ENCODE results near the gene GATA2. TPM values are rescaled to one million over a fixed set of nuclear protein-coding genes. Genes with fewer than 3 reads are reported as not detected.

The GATA2 gene
- total RNA-seq, 2 donors from 2014 or later = 181 to 275 TPM

DNA sequence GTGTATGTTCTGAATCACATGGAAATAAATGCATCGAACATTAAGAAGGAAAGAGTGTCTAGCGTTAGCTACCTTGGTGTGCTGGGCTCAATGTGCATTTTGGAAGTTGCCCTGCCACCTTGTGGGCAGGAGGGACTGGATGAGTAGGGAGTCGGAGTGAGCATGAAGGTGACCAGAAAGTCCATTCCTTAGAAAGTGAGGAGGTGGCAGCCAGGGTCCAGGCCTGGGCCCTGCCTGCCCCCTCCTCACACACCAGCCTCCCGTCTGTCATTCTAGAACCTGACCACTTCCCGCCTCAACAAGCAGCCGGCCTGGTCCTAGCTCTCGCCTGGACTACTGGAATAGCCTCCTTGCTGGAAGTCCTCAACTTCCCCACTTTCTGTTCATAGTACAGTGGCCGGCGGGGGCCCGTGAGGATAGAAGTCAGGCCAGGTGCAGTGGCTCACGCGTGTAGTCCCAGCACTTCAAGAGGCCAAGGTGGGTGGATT, 10.2 kb upstream of the GATA2 start:
- no peak overlapping the region for H3K27ac ChIP-seq

DNA sequence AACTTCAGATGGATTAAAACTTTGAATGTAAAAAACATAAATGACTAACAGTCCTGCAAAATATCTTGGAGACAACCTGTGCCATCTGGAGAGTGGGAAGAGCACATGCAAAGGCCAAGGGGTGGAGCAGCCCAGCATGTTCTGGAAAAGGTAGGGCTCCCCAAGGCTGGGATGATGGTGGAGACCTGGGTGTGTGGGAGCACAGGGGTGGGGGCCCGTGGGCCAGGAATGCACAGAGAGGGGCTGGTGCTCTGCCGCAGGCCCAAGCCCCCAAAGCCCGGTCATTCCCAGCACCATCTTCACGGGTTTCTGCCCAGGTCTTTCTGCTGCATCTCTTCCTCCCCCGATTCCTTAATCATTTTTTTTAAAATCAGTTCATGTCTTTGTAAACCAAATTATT, 9.7 kb upstream of the GATA2 start:
- WGBS = 92% methylated on average over 5 of the region's 5 CpGs
- no peaks in the 10 kb centered on the region for H3K4me1 ChIP-seq (replicated peaks)
- no peak for DNase-seq (ENCODE audit: low spot score)
- H3K36me3 ChIP-seq = no peaks in the 10 kb centered on the region
- no peaks in the 10 kb centered on the region for H3K27me3 ChIP-seq (replicated peaks; ENCODE audit: insufficient read depth)
- H3K4me3 ChIP-seq = no peak overlapping the region
- no peaks in the 10 kb centered on the region for H3K9me3 ChIP-seq
- no peak overlapping the region for H3K27ac ChIP-seq
- TF ChIP-seq POLR2AphosphoS5 (IDR thresholded peaks at IDR 0.05) (no peak), POLR2A (IDR thresholded peaks at IDR 0.05) (no peak)
- TF ChIP-seq, protein P1, sequence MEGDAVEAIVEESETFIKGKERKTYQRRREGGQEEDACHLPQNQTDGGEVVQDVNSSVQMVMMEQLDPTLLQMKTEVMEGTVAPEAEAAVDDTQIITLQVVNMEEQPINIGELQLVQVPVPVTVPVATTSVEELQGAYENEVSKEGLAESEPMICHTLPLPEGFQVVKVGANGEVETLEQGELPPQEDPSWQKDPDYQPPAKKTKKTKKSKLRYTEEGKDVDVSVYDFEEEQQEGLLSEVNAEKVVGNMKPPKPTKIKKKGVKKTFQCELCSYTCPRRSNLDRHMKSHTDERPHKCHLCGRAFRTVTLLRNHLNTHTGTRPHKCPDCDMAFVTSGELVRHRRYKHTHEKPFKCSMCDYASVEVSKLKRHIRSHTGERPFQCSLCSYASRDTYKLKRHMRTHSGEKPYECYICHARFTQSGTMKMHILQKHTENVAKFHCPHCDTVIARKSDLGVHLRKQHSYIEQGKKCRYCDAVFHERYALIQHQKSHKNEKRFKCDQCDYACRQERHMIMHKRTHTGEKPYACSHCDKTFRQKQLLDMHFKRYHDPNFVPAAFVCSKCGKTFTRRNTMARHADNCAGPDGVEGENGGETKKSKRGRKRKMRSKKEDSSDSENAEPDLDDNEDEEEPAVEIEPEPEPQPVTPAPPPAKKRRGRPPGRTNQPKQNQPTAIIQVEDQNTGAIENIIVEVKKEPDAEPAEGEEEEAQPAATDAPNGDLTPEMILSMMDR (IDR thresholded peaks at IDR 0.05) = no peak
- intact Hi-C loops (cut with DNase I) = loop anchor here (5.0 kb wide), 1 partner anchor 405 kb away; no protein-coding TSS in a partner anchor

More for the DNA sequence above, 10.2 kb upstream of the GATA2 start:
- H3K4me1 ChIP-seq (replicated peaks) = no peaks in the 10 kb centered on the region
- H3K9me3 ChIP-seq = no peaks in the 10 kb centered on the region
- intact Hi-C loops (cut with DNase I) = loop anchor here (5.0 kb wide), 1 partner anchor 406 kb away; no protein-coding TSS in a partner anchor
- no peak for TF ChIP-seq POLR2A (IDR thresholded peaks at IDR 0.05)
- TF ChIP-seq POLR2AphosphoS5 (IDR thresholded peaks at IDR 0.05) = no peak
- TF ChIP-seq, protein P1 (IDR thresholded peaks at IDR 0.05) = peak in 2 of 4 experiments; percentile 17 to 21
- H3K4me3 ChIP-seq = no peak overlapping the region
- WGBS = 91% methylated on average over 12 of the region's 12 CpGs
- H3K27me3 ChIP-seq (replicated peaks; ENCODE audit: insufficient read depth) = no peaks in the 10 kb centered on the region
- DNase-seq (ENCODE audit: low spot score) = no peak
- no peaks in the 10 kb centered on the region for H3K36me3 ChIP-seq

DNA sequence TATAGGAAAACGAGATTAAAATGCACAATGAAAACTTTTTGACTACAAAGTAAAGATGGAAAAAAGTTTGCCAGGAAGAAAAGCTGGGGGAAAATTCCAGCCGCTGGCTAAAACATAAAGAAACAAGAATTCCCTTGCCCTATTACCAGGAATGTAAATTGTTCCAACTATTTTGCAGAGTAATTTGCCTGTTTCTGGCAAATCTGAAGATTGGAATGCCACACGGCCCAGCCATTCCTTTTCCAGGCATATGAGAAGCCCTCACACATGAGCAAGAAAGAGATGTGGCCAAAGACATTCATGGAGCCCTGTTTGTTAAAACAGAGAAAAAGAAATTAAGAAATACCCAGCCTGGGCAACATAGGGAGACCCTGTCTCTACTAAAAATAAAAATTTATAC, 8.4 kb upstream of the GATA2 start:
- Histone ChIP-seq H3K36me3 (no peaks in the 10 kb centered on the region), H3K9me3 (no peaks in the 10 kb centered on the region), H3K4me3 (no peak overlapping the region), H3K4me1 (replicated peaks) (no peaks in the 10 kb centered on the region), H3K27ac (no peak overlapping the region), H3K27me3 (replicated peaks; ENCODE audit: insufficient read depth) (no peaks in the 10 kb centered on the region)
- TF ChIP-seq POLR2A (IDR thresholded peaks at IDR 0.05) = no peak
- TF ChIP-seq, protein P1 (IDR thresholded peaks at IDR 0.05) = no peak
- TF ChIP-seq POLR2AphosphoS5 (IDR thresholded peaks at IDR 0.05) = no peak
- DNase-seq (ENCODE audit: low spot score) = no peak
- intact Hi-C loops (cut with DNase I) = loop anchor here (5.0 kb wide), 1 partner anchor 404 kb away; no protein-coding TSS in a partner anchor
- WGBS = 87% methylated on average over 3 of the region's 3 CpGs

DNA sequence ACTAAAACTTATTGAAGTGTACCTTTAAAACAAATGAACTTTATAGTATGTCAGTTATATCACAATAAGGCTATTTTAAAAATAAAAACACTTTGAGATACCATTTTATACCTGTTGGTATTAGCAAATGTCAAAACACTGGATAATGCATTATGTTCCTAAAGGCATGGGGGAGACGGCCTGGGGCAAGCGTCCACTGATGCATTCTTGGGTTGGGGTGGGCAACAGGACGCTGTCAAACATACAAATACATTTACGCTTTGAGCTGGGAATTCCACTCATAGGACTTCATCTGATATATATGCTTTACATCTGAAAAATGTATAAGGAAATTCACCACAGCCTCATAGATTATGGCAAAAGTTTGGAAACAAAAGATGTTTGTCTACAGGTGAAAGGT, 7.6 kb upstream of the GATA2 start:
- no peaks in the 10 kb centered on the region for H3K9me3 ChIP-seq
- 92% methylated on average over 4 of the region's 4 CpGs for WGBS
- intact Hi-C loops (cut with DNase I) = loop anchor here (5.0 kb wide), 1 partner anchor 403 kb away; no protein-coding TSS in a partner anchor
- H3K4me3 ChIP-seq = no peak overlapping the region
- DNase-seq (ENCODE audit: low spot score) = no peak
- H3K36me3 ChIP-seq = no peaks in the 10 kb centered on the region
- H3K27me3 ChIP-seq (replicated peaks; ENCODE audit: insufficient read depth) = no peaks in the 10 kb centered on the region
- TF ChIP-seq, protein P1 (IDR thresholded peaks at IDR 0.05) = no peak
- TF ChIP-seq POLR2A (IDR thresholded peaks at IDR 0.05) (no peak), POLR2AphosphoS5 (IDR thresholded peaks at IDR 0.05) (no peak)
- H3K27ac ChIP-seq = no peak overlapping the region
- no peaks in the 10 kb centered on the region for H3K4me1 ChIP-seq (replicated peaks)

DNA sequence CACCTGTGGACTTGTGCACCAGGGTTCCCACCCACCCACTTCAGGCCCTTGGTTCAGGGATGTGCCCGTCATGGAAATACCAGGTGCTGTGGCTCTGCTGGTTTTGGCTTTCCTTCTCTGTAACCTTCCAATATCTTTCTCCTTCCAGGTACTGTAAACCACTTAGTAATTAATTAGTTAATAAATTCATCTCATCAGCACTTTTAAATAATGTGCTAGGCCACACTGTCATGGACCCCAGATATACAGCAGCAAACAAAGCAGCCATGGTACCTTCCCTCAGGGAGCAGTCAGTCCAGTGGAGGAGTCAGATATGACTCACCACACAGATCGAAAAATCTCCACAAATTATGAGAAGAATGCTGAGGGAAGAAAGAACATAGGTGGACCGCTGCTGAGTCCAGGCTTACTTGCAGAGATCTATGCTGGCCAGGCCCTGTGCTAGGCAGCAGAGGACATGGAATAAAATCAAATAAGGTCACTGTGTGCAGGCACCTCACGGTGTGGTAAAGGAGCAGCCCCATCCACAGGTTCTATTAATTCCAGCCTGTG, 6.8 kb upstream of the GATA2 start:
- no peaks in the 10 kb centered on the region for H3K27me3 ChIP-seq (replicated peaks; ENCODE audit: insufficient read depth)
- H3K4me3 ChIP-seq = no peak overlapping the region
- 91% methylated on average over 4 of the region's 4 CpGs for WGBS
- TF ChIP-seq POLR2AphosphoS5 (IDR thresholded peaks at IDR 0.05) (no peak), POLR2A (IDR thresholded peaks at IDR 0.05) (no peak)
- TF ChIP-seq, protein P1 (IDR thresholded peaks at IDR 0.05) = no peak
- intact Hi-C loops (cut with DNase I) = loop anchor here (2.0 to 5.0 kb wide), 5 partner anchors 73 to 422 kb away; no protein-coding TSS in a partner anchor
- DNase-seq (ENCODE audit: low spot score) = no peak
- no peaks in the 10 kb centered on the region for H3K9me3 ChIP-seq
- H3K27ac ChIP-seq = no peak overlapping the region
- no peaks in the 10 kb centered on the region for H3K4me1 ChIP-seq (replicated peaks)
- no peaks in the 10 kb centered on the region for H3K36me3 ChIP-seq

Data from prostate gland (tissue), 2 donors.